Measurements from ENCODE around the gene VGLL3. TPM values are rescaled to one million over a fixed set of nuclear protein-coding genes. Genes with fewer than 3 reads are reported as not detected.

Gene VGLL3
- total and polyA plus RNA-seq, 8 donors, result 20.8 to 55.3 (median 25.6) TPM

- Histone ChIP-seq H3K27ac (no peak overlapping the region), H3K9me3 (no peaks in the 10 kb centered on the region), H3K4me3 (no peak overlapping the region), H3K36me3 (no peaks in the 10 kb centered on the region), H3K27me3 (no peaks in the 10 kb centered on the region), H3K4me1 (no peaks in the 10 kb centered on the region)
- ATAC-seq, result no peak
- TF ChIP-seq, protein P1, sequence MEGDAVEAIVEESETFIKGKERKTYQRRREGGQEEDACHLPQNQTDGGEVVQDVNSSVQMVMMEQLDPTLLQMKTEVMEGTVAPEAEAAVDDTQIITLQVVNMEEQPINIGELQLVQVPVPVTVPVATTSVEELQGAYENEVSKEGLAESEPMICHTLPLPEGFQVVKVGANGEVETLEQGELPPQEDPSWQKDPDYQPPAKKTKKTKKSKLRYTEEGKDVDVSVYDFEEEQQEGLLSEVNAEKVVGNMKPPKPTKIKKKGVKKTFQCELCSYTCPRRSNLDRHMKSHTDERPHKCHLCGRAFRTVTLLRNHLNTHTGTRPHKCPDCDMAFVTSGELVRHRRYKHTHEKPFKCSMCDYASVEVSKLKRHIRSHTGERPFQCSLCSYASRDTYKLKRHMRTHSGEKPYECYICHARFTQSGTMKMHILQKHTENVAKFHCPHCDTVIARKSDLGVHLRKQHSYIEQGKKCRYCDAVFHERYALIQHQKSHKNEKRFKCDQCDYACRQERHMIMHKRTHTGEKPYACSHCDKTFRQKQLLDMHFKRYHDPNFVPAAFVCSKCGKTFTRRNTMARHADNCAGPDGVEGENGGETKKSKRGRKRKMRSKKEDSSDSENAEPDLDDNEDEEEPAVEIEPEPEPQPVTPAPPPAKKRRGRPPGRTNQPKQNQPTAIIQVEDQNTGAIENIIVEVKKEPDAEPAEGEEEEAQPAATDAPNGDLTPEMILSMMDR (IDR thresholded peaks at IDR 0.05), result no peak
- intact Hi-C loops (cut with DNase I), result no loop called here
- no peak for DNase-seq
These were observed 13.9 kb upstream of the VGLL3 start for GRCh38 chr3:87004883-87005282.

DNA sequence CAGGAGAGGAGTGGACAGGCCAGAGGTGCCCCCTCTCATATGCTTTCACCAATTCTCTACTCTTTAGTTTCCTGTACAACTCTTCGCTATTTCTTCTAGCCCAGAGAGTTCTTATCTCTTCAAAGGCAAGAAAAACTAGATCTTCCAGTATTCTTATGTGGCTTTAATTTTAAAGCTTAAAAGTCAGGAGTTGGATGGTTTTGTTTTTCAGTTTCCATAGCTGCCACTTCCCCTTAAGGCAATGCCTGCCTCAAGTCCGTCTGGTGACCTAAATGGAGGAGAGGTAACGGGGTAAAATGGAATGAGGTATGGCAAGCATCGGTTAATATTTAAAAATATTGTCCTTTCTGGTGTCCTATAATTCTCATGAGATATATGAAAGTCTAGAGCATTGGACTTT, 11.4 kb upstream of the VGLL3 start:
- H3K9me3 ChIP-seq, result no peaks in the 10 kb centered on the region
- no peaks in the 10 kb centered on the region for H3K27me3 ChIP-seq
- intact Hi-C loops (cut with DNase I), result no loop called here
- TF ChIP-seq, protein P1 (IDR thresholded peaks at IDR 0.05), result no peak
- H3K36me3 ChIP-seq, result no peaks in the 10 kb centered on the region
- no peak overlapping the region for H3K4me3 ChIP-seq
- ATAC-seq, result no peak
- DNase-seq, result no peak
- no peak overlapping the region for H3K27ac ChIP-seq
- H3K4me1 ChIP-seq, result no peaks in the 10 kb centered on the region

GRCh38 chr3:87001473-87002098, 10.6 kb upstream of the VGLL3 start:
- H3K9me3 ChIP-seq, result no peaks in the 10 kb centered on the region
- no peaks in the 10 kb centered on the region for H3K27me3 ChIP-seq
- no peak overlapping the region for H3K4me3 ChIP-seq
- ATAC-seq (no peak), DNase-seq (no peak)
- TF ChIP-seq, protein P1 (IDR thresholded peaks at IDR 0.05), result no peak
- H3K4me1 ChIP-seq, result no peaks in the 10 kb centered on the region
- H3K27ac ChIP-seq, result no peak overlapping the region
- H3K36me3 ChIP-seq, result no peaks in the 10 kb centered on the region
- intact Hi-C loops (cut with DNase I), result no loop called here

DNA sequence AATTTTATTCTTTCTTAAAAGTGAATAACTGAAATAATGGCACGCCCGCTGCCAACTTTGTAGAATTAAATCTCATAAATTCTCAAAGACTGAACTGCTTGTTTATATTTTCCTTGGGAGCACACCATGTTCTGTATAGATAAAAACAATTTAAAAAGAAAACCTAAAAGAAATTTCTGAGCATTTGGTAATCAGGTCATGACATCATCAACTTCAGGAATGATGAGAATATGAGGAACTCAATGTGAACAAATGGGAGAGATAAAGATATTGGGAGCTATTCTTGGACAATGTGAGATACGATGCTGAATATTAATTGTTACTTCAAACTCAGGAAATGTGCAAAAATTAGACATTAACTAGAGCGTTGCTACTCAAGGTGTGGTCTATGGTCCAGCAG, 10.0 kb upstream of the VGLL3 start:
- DNase-seq (no peak), ATAC-seq (no peak)
- Histone ChIP-seq H3K27me3 (no peaks in the 10 kb centered on the region), H3K4me3 (no peak overlapping the region), H3K36me3 (no peaks in the 10 kb centered on the region), H3K9me3 (no peaks in the 10 kb centered on the region), H3K27ac (no peak overlapping the region), H3K4me1 (no peaks in the 10 kb centered on the region)
- TF ChIP-seq, protein P1 (IDR thresholded peaks at IDR 0.05), result no peak
- intact Hi-C loops (cut with DNase I), result no loop called here

GRCh38 chr3:86998569-86998968, 7.6 kb upstream of the VGLL3 start:
- ATAC-seq, result no peak
- Histone ChIP-seq H3K4me1 (no peaks in the 10 kb centered on the region), H3K27me3 (no peaks in the 10 kb centered on the region), H3K9me3 (no peaks in the 10 kb centered on the region), H3K27ac (no peak overlapping the region), H3K36me3 (no peaks in the 10 kb centered on the region), H3K4me3 (no peak overlapping the region)
- no peak for DNase-seq
- intact Hi-C loops (cut with DNase I), result no loop called here
- TF ChIP-seq, protein P1 (IDR thresholded peaks at IDR 0.05), result no peak

Data from left lung (tissue), 10 donors.